ENCODE data around the gene KNDC1.

DNA sequence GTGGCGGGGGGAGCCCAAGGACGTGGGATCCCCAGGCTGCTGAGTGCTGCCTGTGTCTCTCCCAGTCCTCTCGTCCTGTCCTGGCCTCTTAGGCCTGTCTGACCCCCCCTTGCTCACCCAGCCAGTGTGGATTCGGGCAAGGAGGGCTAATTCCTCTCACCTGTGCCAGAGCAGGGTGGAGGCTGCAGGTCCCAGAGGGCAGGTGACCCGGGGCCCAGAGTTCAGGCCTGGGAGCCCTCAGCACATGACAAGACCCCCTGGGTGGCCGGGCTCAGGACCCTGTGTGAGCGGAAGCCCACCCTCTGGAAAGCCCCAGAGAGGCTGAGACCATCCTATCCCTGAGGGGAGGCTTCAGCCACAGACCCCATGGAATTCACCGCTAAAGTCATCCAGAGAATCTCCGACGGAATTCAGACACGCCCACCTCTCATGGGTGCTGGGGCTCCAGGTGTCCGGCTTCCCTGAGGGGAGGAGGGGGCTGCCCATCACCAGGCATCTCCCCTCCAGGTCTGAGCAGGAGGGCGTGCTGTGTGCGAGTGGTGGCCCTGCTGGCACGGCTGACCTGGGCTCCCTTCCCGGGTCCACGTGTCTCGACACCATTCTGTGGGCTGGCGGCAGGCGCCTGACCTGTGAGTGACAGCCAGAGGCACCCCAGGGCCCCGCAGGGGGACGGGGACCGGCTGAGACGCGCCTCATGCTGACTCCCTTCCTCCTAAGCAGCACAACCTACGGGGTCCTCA, 5.0 kb downstream of the KNDC1 start:
- TF ChIP-seq, protein P1, sequence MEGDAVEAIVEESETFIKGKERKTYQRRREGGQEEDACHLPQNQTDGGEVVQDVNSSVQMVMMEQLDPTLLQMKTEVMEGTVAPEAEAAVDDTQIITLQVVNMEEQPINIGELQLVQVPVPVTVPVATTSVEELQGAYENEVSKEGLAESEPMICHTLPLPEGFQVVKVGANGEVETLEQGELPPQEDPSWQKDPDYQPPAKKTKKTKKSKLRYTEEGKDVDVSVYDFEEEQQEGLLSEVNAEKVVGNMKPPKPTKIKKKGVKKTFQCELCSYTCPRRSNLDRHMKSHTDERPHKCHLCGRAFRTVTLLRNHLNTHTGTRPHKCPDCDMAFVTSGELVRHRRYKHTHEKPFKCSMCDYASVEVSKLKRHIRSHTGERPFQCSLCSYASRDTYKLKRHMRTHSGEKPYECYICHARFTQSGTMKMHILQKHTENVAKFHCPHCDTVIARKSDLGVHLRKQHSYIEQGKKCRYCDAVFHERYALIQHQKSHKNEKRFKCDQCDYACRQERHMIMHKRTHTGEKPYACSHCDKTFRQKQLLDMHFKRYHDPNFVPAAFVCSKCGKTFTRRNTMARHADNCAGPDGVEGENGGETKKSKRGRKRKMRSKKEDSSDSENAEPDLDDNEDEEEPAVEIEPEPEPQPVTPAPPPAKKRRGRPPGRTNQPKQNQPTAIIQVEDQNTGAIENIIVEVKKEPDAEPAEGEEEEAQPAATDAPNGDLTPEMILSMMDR (conservative IDR thresholded peaks at IDR 0.05): no peak
- no peak for TF ChIP-seq EZH2 (IDR thresholded peaks at IDR 0.05; ENCODE audit: low read depth)
